GM19351 (cell line): ENCODE results near the gene KRT37.

Experiments used
- ATAC-seq: cut with Tn5 transposase; IDR thresholded peaks from one replicate; pipeline ENCODE4 v1.9.1; 2021; ENCODE audit warnings: mild to moderate bottlenecking, moderate library complexity; ENCODE audit not compliant: unreplicated experiment

Gene KRT37

DNA sequence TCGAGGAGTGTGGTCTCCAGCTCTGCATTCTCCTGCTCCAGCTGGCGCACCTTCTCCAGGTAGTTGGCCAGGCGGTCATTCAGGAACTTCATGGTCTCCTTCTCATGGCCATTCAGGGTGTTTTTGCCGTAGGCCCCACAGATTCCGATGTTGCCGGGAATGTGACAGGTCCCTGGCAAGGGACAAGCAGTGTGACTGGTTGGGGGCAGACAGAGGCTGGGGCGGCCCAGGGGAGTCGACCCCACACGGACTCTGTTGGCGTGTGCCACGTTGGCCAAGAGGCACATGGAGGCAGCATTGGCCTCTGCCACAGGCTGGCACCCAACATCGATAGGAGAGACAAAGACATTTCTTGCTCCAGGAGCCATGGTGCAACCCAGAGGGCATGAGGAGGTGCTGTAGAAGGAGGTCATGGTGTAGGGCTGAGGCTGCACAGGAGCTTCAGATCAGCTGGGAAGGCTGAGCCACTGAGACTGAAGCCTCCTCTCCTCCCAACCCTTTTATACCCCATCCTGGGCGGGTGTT is at the start of gene KRT37:
Gene KRT37, minus strand, starts transcription at position 475 of the 525 bp plus-strand sequence. Its CDS starts 62 bp downstream, at position 413.
- ATAC-seq, result no peak

DNA sequence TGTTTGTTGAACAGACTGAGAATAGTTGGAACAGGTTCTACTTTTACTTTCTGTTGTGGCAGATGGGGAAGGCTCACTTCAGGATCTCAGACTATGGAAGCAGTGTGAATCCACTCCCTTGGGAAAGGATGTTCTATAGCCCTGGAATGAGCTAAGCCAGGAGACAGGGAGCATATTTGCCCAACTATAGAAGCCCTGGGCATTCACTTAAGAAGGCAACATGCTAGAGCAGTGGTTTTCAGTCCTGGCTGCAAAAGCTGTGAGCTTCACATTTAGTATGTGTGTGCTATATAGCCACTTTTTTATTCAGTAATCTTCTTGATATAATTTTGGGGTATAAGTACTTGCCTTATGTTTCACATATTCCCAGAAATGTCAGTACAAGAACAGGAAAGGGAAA is 44.0 kb upstream of the KRT37 start:
- no peak for ATAC-seq

- no peak for ATAC-seq
Measured at GRCh38 chr17:41467561-41467960, 43.2 kb upstream of the KRT37 start.

GRCh38 chr17:41466988-41467387 is 42.6 kb upstream of the KRT37 start, which contains the start of gene KRT32:
Gene KRT32, minus strand, starts transcription at chr17:41467386. Its CDS starts 61 bp downstream, at chr17:41467325.
- ATAC-seq, result no peak

DNA sequence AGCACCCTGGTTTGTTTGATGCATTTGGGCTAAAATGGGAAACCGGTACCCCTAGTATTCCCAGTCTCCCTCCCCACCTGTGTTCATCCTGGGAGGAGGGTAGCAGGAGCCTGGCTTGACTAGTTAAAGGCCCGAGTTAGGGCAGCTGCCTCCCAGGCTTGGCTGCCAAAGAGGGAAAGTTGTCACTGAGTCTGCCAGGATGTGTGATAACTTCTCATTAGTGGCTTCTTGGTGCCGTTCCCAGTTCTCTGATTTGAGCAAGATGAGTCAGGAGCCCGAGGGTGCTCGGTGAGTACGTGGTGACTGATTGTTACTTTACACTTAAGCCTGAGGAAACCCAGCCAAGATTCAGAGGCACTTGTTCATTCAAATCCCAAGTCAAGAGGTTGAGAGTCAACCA is 40.3 kb upstream of the KRT37 start:
- no peak for ATAC-seq

- no peak for ATAC-seq
Measured at GRCh38 chr17:41464173-41464572, 39.8 kb upstream of the KRT37 start.

DNA sequence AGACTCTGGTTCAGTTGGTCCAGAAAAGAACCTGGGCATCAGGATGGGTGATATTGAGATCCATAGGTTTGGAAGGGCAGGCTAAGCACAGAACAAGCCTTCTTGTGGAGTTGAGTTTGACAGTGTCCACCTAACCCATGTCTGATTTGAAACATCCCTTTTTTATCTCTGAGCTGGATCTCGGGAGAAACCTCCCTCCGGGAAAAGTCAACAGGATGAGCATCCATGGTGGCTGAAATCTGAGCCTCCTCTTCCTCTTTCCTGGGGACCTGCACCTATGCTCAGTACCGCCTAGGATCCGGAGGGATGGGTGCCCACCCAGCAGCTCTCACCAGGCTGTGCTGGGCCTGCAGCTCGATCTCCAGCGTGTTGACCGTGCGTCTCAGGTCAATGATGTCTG is 39.4 kb upstream of the KRT37 start:
- ATAC-seq, result no peak

DNA sequence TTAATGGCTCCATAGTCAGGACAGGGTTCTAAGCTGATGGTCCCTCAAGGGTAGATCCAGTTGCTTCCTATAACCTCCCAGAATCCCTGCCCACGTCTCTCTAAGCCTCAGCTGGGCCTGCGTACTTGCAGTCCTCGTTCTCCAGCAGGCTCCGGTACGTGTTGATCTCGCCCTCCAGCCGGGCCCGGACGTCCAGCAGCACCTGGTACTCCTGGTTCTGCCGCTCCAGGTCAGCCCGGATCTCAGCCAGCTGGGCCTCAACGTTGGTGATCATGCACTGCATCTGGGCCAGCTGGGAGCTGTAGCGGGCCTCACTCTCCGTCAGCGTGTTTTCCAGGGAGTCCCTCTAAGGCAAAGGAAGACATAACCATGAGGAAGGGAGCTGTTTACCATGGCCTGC is 38.3 kb upstream of the KRT37 start:
- ATAC-seq, result no peak

DNA sequence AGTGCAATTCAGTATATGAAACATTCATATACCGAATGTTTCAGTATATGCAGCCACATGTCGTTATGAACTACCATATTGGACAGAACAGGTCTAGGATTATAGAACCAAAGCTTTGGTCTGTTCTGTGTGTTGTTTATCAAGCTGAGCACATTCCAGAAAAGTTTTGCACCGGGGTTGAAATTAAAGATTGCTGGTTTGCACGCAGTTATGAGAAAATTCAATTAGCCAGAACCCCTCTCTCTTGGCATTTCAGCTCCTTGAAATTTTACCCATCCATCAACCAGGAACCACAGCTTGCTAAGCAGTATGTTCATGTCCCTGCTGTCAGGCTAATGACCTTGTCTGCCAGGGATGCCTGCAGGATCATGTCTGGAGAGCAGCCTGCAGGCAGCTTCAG is 33.3 kb upstream of the KRT37 start:
- no peak for ATAC-seq

- no peak for ATAC-seq
Measured at GRCh38 chr17:41456204-41456603, 31.8 kb upstream of the KRT37 start.

- no peak for ATAC-seq
Measured at GRCh38 chr17:41455236-41455635, 30.9 kb upstream of the KRT37 start.

- no peak for ATAC-seq
Measured at GRCh38 chr17:41453066-41453465, 28.7 kb upstream of the KRT37 start.

- no peak for ATAC-seq
Measured at GRCh38 chr17:41452281-41452680, 27.9 kb upstream of the KRT37 start.

DNA sequence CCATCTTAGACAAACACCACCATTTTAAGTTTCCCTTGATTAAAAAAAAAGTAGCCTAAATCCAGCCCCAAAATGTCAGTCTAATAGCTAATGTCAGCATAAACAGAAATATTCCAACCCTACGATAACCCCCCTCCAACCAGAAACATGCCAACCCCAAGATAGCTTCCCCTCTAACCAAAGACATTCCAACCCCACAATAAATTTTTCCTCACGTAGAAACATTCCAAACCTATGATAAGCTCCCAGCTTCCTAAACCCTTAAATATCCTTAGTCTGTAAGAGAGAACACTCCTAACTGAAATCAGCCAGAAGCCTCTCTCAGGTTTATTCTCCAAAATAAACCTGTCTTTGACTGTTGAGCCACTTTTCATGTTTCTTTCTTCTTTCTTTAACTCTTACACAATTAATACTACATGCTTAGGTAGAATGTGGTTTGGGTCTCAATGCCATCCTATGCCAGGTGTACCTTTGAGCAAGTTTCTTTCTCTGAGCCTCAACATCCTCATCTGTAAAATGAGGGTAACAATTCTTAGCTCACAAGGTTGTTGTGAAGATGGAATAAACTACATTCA is 26.9 kb upstream of the KRT37 start:
- no peak for ATAC-seq

DNA sequence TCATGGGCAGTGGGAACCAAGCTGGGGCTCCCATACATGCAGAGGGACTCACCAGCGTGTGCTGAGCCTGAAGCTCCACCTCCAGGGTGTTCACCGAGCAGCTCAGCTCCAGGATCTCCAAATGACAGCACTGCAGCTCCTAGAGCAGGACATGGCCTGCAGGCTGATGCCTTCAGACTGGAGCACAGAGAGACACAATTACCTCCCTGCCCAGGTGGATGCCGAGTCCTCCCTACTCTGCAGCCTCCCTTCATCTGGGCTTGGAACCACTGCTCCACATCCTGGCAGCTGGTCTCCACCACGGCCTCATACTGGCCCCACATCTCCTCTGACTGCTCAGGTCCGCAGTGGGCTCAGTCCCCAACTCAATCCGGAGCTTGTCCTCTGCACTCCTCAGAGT is 24.6 kb upstream of the KRT37 start:
- no peak for ATAC-seq

DNA sequence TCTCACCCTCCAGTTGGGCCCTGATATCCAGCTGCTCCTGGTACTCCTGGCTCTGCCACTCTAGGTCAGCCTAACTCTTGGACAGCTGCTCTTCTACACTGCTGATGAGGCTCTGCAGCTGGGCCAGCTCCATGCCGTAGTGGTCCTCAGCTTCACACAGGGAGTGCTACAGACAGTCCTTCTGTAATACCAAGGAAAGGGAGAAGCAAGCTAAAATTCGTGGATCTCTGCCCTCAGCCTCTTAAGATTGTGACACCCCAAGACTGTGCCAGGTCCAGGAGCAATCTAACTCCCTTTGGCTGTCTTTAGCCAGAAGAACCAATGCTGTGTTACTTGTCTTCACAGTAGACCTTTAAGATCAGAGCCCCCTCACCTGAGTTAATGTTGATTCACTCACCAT is 24.1 kb upstream of the KRT37 start:
- ATAC-seq, result no peak

GRCh38 chr17:41446806-41447205 is 22.4 kb upstream of the KRT37 start:
- ATAC-seq, result no peak

- no peak for ATAC-seq
Measured at GRCh38 chr17:41444640-41445039, 20.3 kb upstream of the KRT37 start.

GRCh38 chr17:41444186-41444585 is 19.8 kb upstream of the KRT37 start:
- ATAC-seq, result no peak

GRCh38 chr17:41442739-41443138 is 18.4 kb upstream of the KRT37 start:
- no peak for ATAC-seq

DNA sequence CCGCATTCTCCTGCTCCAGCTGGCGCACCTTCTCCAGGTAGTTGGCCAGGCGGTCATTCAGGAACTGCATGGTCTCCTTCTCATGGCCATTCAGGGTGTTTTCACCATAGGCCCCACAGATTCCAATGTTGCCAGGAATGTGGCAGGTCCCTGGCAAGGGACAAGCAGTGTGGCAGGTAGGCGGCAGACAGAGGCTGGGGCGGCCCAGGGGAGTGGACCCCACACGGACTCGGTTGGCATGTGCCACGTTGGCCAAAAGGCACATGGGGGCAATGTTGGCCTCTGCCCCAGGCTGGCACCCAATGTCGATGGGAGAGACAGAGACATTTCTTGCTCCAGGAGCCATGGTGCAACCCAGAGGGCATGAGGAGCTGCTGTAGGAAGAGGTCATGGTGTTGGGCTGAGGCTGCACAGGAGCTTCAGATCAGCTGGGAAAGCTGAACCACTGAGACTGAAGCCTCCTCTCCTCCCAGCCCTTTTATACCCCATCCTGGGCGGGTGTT is 16.2 kb upstream of the KRT37 start, which contains the start of gene KRT38:
Gene KRT38, minus strand, starts transcription at position 453 of the 503 bp plus-strand sequence. Its CDS starts 62 bp downstream, at position 391.
- ATAC-seq, result no peak

GRCh38 chr17:41439375-41439774 is 15.0 kb upstream of the KRT37 start:
- ATAC-seq, result no peak

- ATAC-seq, result no peak
Measured at GRCh38 chr17:41437769-41438168, 13.4 kb upstream of the KRT37 start.
